SK-N-SH treated with all-trans-retinoic acid at 6 μM for 48 hours (cell line): ENCODE results near the gene C2orf81.

Experiments used
- ATAC-seq: fragments of 200-7000 bp; cut with Tn5 transposase; 3 replicates; pipeline ENCODE4 v1.9.1; 2020; ENCODE audit warnings: mild to moderate bottlenecking, moderate library complexity
- ARNTL ChIP-seq: fragments of 450-650 bp; formaldehyde crosslinking; IDR thresholded peaks from 2 replicates; pipeline ENCODE4 v1.5.0; 2020; ENCODE audit warnings: low read depth, mild to moderate bottlenecking, moderate library complexity, borderline replicate concordance
- BACH2 ChIP-seq: fragments of 250-450 bp; sonication (Bioruptor Pico); IDR thresholded peaks from 2 replicates; pipeline ENCODE4 v1.9.0; 2021; ENCODE audit warnings: mild to moderate bottlenecking, borderline replicate concordance
- CSDC2 ChIP-seq: fragments of 250-450 bp; sonication (Bioruptor Pico); IDR thresholded peaks from 2 replicates; pipeline ENCODE4 v1.5.0; 2020; ENCODE audit warnings: mild to moderate bottlenecking, moderate library complexity
- CSRNP3 ChIP-seq: fragments of 250-450 bp; sonication (Bioruptor Pico); IDR thresholded peaks from 2 replicates; pipeline ENCODE4 v1.5.1; 2021; ENCODE audit warnings: mild to moderate bottlenecking, moderate library complexity
- ESRRG ChIP-seq: fragments of 250-450 bp; sonication (Bioruptor Pico); IDR thresholded peaks from 2 replicates; pipeline ENCODE4 v1.6.1; 2021; ENCODE audit warnings: mild to moderate bottlenecking
- GLIS3 ChIP-seq: fragments of 250-450 bp; sonication (Bioruptor Pico); IDR thresholded peaks from 2 replicates; pipeline ENCODE4 v1.5.0; 2020; ENCODE audit warnings: mild to moderate bottlenecking, moderate library complexity
- ISL1 ChIP-seq: fragments of 250-450 bp; sonication (Bioruptor Pico); IDR thresholded peaks from 2 replicates; pipeline ENCODE4 v2.1.2; 2022; ENCODE audit warnings: mild to moderate bottlenecking, moderate library complexity
- OSR1 ChIP-seq: fragments of 250-450 bp; sonication (Bioruptor Pico); IDR thresholded peaks from 2 replicates; pipeline ENCODE4 v1.8.0; 2022; ENCODE audit warnings: moderate library complexity, mild to moderate bottlenecking, inconsistent platforms
- PATZ1 ChIP-seq: fragments of 250-450 bp; sonication (Bioruptor Pico); IDR thresholded peaks from 2 replicates; pipeline ENCODE4 v1.8.0; 2020; ENCODE audit warnings: mild to moderate bottlenecking, moderate library complexity, borderline replicate concordance
- POU6F1 ChIP-seq: fragments of 250-450 bp; sonication (Bioruptor Pico); IDR thresholded peaks from 2 replicates; pipeline ENCODE4 v1.8.0; 2021; ENCODE audit warnings: low read depth, mild to moderate bottlenecking, moderate library complexity, borderline replicate concordance
- PPARA ChIP-seq: fragments of 250-450 bp; sonication (Bioruptor Pico); IDR thresholded peaks from 2 replicates; pipeline ENCODE4 v1.5.0; 2020; ENCODE audit warnings: mild to moderate bottlenecking, borderline replicate concordance
- SNAI2 ChIP-seq: fragments of 250-450 bp; sonication (Bioruptor Pico); IDR thresholded peaks from 2 replicates; pipeline ENCODE4 v1.5.0; 2020; ENCODE audit warnings: mild to moderate bottlenecking, moderate library complexity
- TCF4 ChIP-seq: fragments of 250-450 bp; sonication (Bioruptor Pico); IDR thresholded peaks from 2 replicates; pipeline ENCODE4 v1.8.0; 2021; ENCODE audit warnings: mild to moderate bottlenecking, moderate library complexity, borderline replicate concordance
- TSHZ2 ChIP-seq: fragments of 250-450 bp; sonication (Bioruptor Pico); IDR thresholded peaks from 2 replicates; pipeline ENCODE4 v1.5.0; 2020; ENCODE audit warnings: mild to moderate bottlenecking, moderate library complexity
- ZC3H10 ChIP-seq: fragments of 250-450 bp; sonication (Bioruptor Pico); IDR thresholded peaks from 2 replicates; pipeline ENCODE4 v1.5.1; 2021; ENCODE audit warnings: mild to moderate bottlenecking, moderate library complexity
- ZNF565 ChIP-seq: fragments of 450-650 bp; formaldehyde crosslinking; conservative IDR thresholded peaks from 2 replicates; pipeline ENCODE4 v1.5.0; 2020; ENCODE audit warnings: low read depth, mild to moderate bottlenecking, moderate library complexity
- ZNF70 ChIP-seq: fragments of 450-650 bp; formaldehyde crosslinking; IDR thresholded peaks from 2 replicates; pipeline ENCODE4 v1.5.0; 2020; ENCODE audit warnings: mild to moderate bottlenecking, moderate library complexity
- ZNF8 ChIP-seq: fragments of 450-650 bp; formaldehyde crosslinking; IDR thresholded peaks from 2 replicates; pipeline ENCODE4 v1.5.0; 2020; ENCODE audit warnings: mild to moderate bottlenecking, moderate library complexity

C2orf81 gene

GRCh38 chr2:74419345-74419744 lies 2.1 kb downstream of the C2orf81 start:
- no peak for ATAC-seq
- TF ChIP-seq CSDC2 (CRISPR knock-in tag) (no peak), ZNF70 (CRISPR knock-in tag) (no peak), ESRRG (no peak), ZC3H10 (no peak), PPARA (no peak)

GRCh38 chr2:74418312-74418711 lies 3.1 kb downstream of the C2orf81 start:
- no peak for TF ChIP-seq BACH2 (CRISPR knock-in tag)
- TF ChIP-seq ZNF565 (CRISPR knock-in tag) = no peak
- no peak for TF ChIP-seq ISL1
- TF ChIP-seq OSR1 = no peak
- TF ChIP-seq ARNTL (CRISPR knock-in tag) = no peak
- TF ChIP-seq TSHZ2 (CRISPR knock-in tag) = no peak
- no peak for TF ChIP-seq PATZ1 (CRISPR knock-in tag)
- TF ChIP-seq ZC3H10 = no peak
- TF ChIP-seq TCF4 (CRISPR knock-in tag) = no peak
- no peak for TF ChIP-seq ESRRG
- no peak for TF ChIP-seq GLIS3 (CRISPR knock-in tag)
- TF ChIP-seq CSRNP3 (CRISPR knock-in tag) = no peak
- TF ChIP-seq POU6F1 (CRISPR knock-in tag) = no peak
- TF ChIP-seq CSDC2 (CRISPR knock-in tag) = no peak
- TF ChIP-seq, all 23 proteins: peak for 0
- no peak for ATAC-seq

- TF ChIP-seq POU6F1 (CRISPR knock-in tag) (no peak), OSR1 (no peak), PPARA (no peak), ARNTL (CRISPR knock-in tag) (no peak), CSRNP3 (CRISPR knock-in tag) (no peak), GLIS3 (CRISPR knock-in tag) (no peak), SNAI2 (no peak), ZNF8 (CRISPR knock-in tag) (no peak), BACH2 (CRISPR knock-in tag) (no peak), CSDC2 (CRISPR knock-in tag) (no peak), ESRRG (no peak), TSHZ2 (CRISPR knock-in tag) (no peak)
Measured at GRCh38 chr2:74417763-74418162, 3.7 kb downstream of the C2orf81 start.

More at GRCh38 chr2:74417763-74418162, 3.7 kb downstream of the C2orf81 start:
- no peak for ATAC-seq
